ENCODE data around the gene ANAPC5. TPM values are rescaled to one million over a fixed set of nuclear protein-coding genes. Genes with fewer than 3 reads are reported as not detected.
"Not testable (repeated sequence)": the region's sequence is repeated elsewhere in the genome, so short reads cannot be mapped to it uniquely, and the experiment has no call there.

ANAPC5 gene
- total RNA-seq, 2 donors from 2014 or later = 78.0 to 110 TPM

GRCh38 chr12:121314431-121314830 is 37.8 kb downstream of the ANAPC5 start:
- 88% methylated on average over 3 of the region's 3 CpGs for WGBS
- Histone ChIP-seq H3K27ac (no peak overlapping the region), H3K4me3 (no peak overlapping the region), H3K9me3 (no peaks in the 10 kb centered on the region), H3K27me3 (replicated peaks; ENCODE audit: insufficient read depth) (no peaks in the 10 kb centered on the region), H3K36me3 (peaks cover 0 to 4% of the 10 kb centered on the region in 2 donors), H3K4me1 (replicated peaks) (no peaks in the 10 kb centered on the region)
- intact Hi-C loops (cut with DNase I) = no loop called here
- TF ChIP-seq POLR2A (IDR thresholded peaks at IDR 0.05) (no peak), CTCF (IDR thresholded peaks at IDR 0.05) (no peak), POLR2AphosphoS5 (IDR thresholded peaks at IDR 0.05) (no peak)
- no peak for DNase-seq (ENCODE audit: low spot score)

GRCh38 chr12:121310231-121310630 is 42.0 kb downstream of the ANAPC5 start:
- H3K36me3 ChIP-seq; intact Hi-C loops (cut with DNase I); H3K4me1 ChIP-seq (replicated peaks); H3K27ac ChIP-seq; H3K4me3 ChIP-seq; H3K27me3 ChIP-seq (replicated peaks; ENCODE audit: insufficient read depth); DNase-seq (ENCODE audit: low spot score); H3K9me3 ChIP-seq: not testable (repeated sequence)
- WGBS = 95% methylated on average over 1 of the region's 1 CpG

GRCh38 chr12:121307397-121307796 is 44.8 kb downstream of the ANAPC5 start:
- H3K4me3 ChIP-seq; H3K27ac ChIP-seq; intact Hi-C loops (cut with DNase I); H3K27me3 ChIP-seq (replicated peaks; ENCODE audit: insufficient read depth); H3K9me3 ChIP-seq; H3K36me3 ChIP-seq; DNase-seq (ENCODE audit: low spot score); H3K4me1 ChIP-seq (replicated peaks): not testable (repeated sequence)
- 95% methylated on average over 8 of the region's 8 CpGs for WGBS

GRCh38 chr12:121304306-121304705 is 47.9 kb downstream of the ANAPC5 start:
- intact Hi-C loops (cut with DNase I) = no loop called here
- H3K4me3 ChIP-seq = no peak overlapping the region
- no peaks in the 10 kb centered on the region for H3K9me3 ChIP-seq
- TF ChIP-seq CTCF (IDR thresholded peaks at IDR 0.05) (no peak), POLR2A (IDR thresholded peaks at IDR 0.05) (no peak), POLR2AphosphoS5 (IDR thresholded peaks at IDR 0.05) (no peak)
- WGBS = 88% methylated on average over 4 of the region's 4 CpGs
- no peaks in the 10 kb centered on the region for H3K36me3 ChIP-seq
- H3K27me3 ChIP-seq (replicated peaks; ENCODE audit: insufficient read depth) = no peaks in the 10 kb centered on the region
- no peak overlapping the region for H3K27ac ChIP-seq
- no peaks in the 10 kb centered on the region for H3K4me1 ChIP-seq (replicated peaks)
- DNase-seq (ENCODE audit: low spot score) = no peak

GRCh38 chr12:121301876-121302275 is 50.3 kb downstream of the ANAPC5 start:
- no peaks in the 10 kb centered on the region for H3K9me3 ChIP-seq
- no peak overlapping the region for H3K27ac ChIP-seq
- H3K4me1 ChIP-seq (replicated peaks) = peaks cover 5% of the 10 kb centered on the region
- no peak overlapping the region for H3K4me3 ChIP-seq
- DNase-seq (ENCODE audit: low spot score) = no peak
- intact Hi-C loops (cut with DNase I) = no loop called here
- H3K27me3 ChIP-seq (replicated peaks; ENCODE audit: insufficient read depth) = no peaks in the 10 kb centered on the region
- 72% methylated on average over 4 of the region's 4 CpGs for WGBS
- no peak for TF ChIP-seq CTCF (IDR thresholded peaks at IDR 0.05)
- no peak for TF ChIP-seq POLR2AphosphoS5 (IDR thresholded peaks at IDR 0.05)
- TF ChIP-seq POLR2A (IDR thresholded peaks at IDR 0.05) = no peak
- no peaks in the 10 kb centered on the region for H3K36me3 ChIP-seq

GRCh38 chr12:121300083-121300819 is 52.0 kb downstream of the ANAPC5 start:
- DNase-seq (ENCODE audit: low spot score) = peak; percentile 68
- Histone ChIP-seq H3K4me1 (replicated peaks) (peaks cover 5% of the 10 kb centered on the region), H3K27me3 (replicated peaks; ENCODE audit: insufficient read depth) (no peaks in the 10 kb centered on the region), H3K36me3 (no peaks in the 10 kb centered on the region), H3K9me3 (no peaks in the 10 kb centered on the region), H3K27ac (peak overlapping the region; percentile 41 to 57), H3K4me3 (no peak overlapping the region)
- 34% methylated on average over 4 of the region's 4 CpGs for WGBS
- intact Hi-C loops (cut with DNase I) = no loop called here
- TF ChIP-seq POLR2A (IDR thresholded peaks at IDR 0.05) = no peak
- TF ChIP-seq POLR2AphosphoS5 (IDR thresholded peaks at IDR 0.05) = peak; percentile 92

All from prostate gland (tissue), 2 donors.